Astrocyte (in vitro differentiated cells and primary cell): ENCODE measurements around the gene PPP1R13B. TPM values are rescaled to one million over a fixed set of nuclear protein-coding genes. Genes with fewer than 3 reads are reported as not detected.
A peak's percentile ranks its signal among the peaks of the same experiment; 100 is the strongest.

Experiments
- DNase-seq: peaks from one replicate; pipeline ENCODE4 v3.0.0-alpha.2; 2010; ENCODE audit warnings: low read depth
- FAIRE-seq: peaks from 2 replicates; lab custom pipeline; 2011; peaks lifted over from hg19 to GRCh38; lab: Jason Lieb, UNC
- H2AFZ ChIP-seq: 2 replicates; pipeline ENCODE4 v1.6.0; 2012; ENCODE audit warnings: low read depth, low read length, inconsistent platforms
- H3K27ac ChIP-seq: 2 replicates; pipeline ENCODE4 v1.5.1; 2011; ENCODE audit warnings: low read depth, low read length, inconsistent platforms
- H3K27me3 ChIP-seq: 2 replicates; pipeline ENCODE4 v1.6.0; 2011; ENCODE audit warnings: low read length, inconsistent platforms; ENCODE audit not compliant: insufficient read depth
- H3K36me3 ChIP-seq: 2 replicates; pipeline ENCODE4 v1.5.1; 2011; ENCODE audit warnings: low read length, inconsistent platforms; ENCODE audit not compliant: insufficient read depth
- H3K4me1 ChIP-seq: 2 replicates; pipeline ENCODE4 v1.5.1; 2011; ENCODE audit warnings: low read length, inconsistent platforms; ENCODE audit not compliant: insufficient read depth
- H3K4me2 ChIP-seq: 2 replicates; pipeline ENCODE4 v1.6.0; 2012; ENCODE audit warnings: low read length, inconsistent platforms
- H3K4me3 ChIP-seq: 2 replicates; pipeline ENCODE4 v1.5.1; 2011; ENCODE audit warnings: low read depth, mild to moderate bottlenecking, low read length, inconsistent platforms; ENCODE audit not compliant: insufficient read depth
- H3K79me2 ChIP-seq: 2 replicates; pipeline ENCODE4 v1.6.0; 2012; ENCODE audit warnings: mild to moderate bottlenecking, low read length, inconsistent platforms; ENCODE audit not compliant: insufficient read depth
- H3K9ac ChIP-seq: 2 replicates; pipeline ENCODE4 v1.6.0; 2012; ENCODE audit warnings: mild to moderate bottlenecking, low read length, inconsistent platforms
- H3K9me3 ChIP-seq: 2 replicates; pipeline ENCODE4 v1.5.1; 2012; ENCODE audit warnings: low read depth, mild to moderate bottlenecking, low read length, inconsistent platforms; ENCODE audit not compliant: insufficient read depth
- H4K20me1 ChIP-seq: 2 replicates; pipeline ENCODE4 v1.6.0; 2012; ENCODE audit warnings: low read length, inconsistent platforms; ENCODE audit not compliant: insufficient read depth
- H3K27ac Mint-ChIP-seq: one replicate; pipeline ENCODE4 v1.8.0; 2021; ENCODE audit warnings: mild to moderate bottlenecking, mixed read lengths; ENCODE audit not compliant: unreplicated experiment
- H3K27me3 Mint-ChIP-seq: one replicate; pipeline ENCODE4 v1.8.0; 2021; ENCODE audit warnings: low read depth, mixed read lengths; ENCODE audit not compliant: unreplicated experiment
- H3K36me3 Mint-ChIP-seq: one replicate; pipeline ENCODE4 v1.8.0; 2021; ENCODE audit warnings: low read depth, mixed read lengths; ENCODE audit not compliant: unreplicated experiment
- H3K4me1 Mint-ChIP-seq: one replicate; pipeline ENCODE4 v1.8.0; 2021; ENCODE audit warnings: low read depth, mixed read lengths; ENCODE audit not compliant: unreplicated experiment
- H3K4me3 Mint-ChIP-seq: one replicate; pipeline ENCODE4 v1.8.0; 2021; ENCODE audit warnings: mild to moderate bottlenecking, moderate library complexity, mixed read lengths; ENCODE audit not compliant: unreplicated experiment
- H3K9me3 Mint-ChIP-seq: one replicate; pipeline ENCODE4 v1.8.0; 2021; ENCODE audit warnings: mild to moderate bottlenecking, mixed read lengths; ENCODE audit not compliant: unreplicated experiment
- CTCF ChIP-seq: IDR thresholded peaks from 2 replicates; pipeline ENCODE4 v1.5.1; 2011; ENCODE audit warnings: low read depth, mild to moderate bottlenecking, inconsistent platforms, low read length, moderate library complexity; ENCODE audit not compliant: insufficient read depth
- EZH2 ChIP-seq: IDR thresholded peaks from 2 replicates; pipeline ENCODE4 v1.6.1; 2012; ENCODE audit warnings: mild to moderate bottlenecking, low read length, inconsistent platforms; ENCODE audit not compliant: insufficient read depth
- total RNA-seq: library from RNA; stranded (reverse); gene quantifications from 2 replicates; pipeline ENCODE4 v1.2.1, GENCODE V29; 2021

The PPP1R13B gene
- total RNA-seq, 1 donor from 2014 or later = 7.0 TPM

- H3K27ac Mint-ChIP-seq = no peak overlapping the region
- H3K36me3 Mint-ChIP-seq = no peaks in the 10 kb centered on the region
Measured at GRCh38 chr14:103861413-103862392, 14.3 kb upstream of the PPP1R13B start.

DNA sequence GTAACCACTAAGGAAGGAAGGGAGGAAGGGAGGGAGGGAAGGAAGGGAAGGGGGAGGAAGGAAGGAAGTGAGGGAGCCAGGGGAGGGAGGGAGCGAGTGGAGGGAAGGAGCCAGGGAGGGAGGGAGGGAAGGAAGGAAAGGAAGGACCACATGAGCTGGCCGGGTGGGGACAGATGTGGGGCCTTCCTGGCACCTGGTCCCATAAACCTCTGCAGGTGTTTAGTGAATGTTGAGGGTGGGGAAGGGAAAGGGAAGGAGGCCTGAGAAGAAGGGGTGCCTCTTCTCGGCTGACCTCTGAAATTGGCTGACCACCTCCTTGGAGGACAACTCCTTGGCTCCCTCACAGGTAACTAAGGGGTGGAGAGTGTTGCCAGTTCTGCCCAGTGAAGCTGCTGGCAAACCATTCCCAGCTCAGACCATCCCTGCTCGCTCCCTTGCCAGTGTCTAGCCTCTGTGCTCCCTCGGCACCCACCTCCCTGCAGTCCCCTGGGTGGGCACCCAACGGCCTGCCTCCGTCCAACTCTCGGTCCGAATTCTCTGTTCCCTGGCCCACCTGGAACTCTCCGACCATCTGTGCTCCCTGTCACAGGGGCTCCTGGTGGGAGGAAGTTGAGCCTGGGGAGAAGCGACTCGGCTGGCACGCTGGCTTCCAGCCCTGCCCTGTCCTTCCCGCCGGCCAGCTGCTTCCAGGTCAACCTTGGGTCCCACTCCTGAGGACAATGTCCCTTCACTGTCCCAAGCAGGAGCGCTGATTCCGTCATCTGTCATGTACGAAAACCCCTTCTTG, 12.2 kb upstream of the PPP1R13B start:
- TF ChIP-seq EZH2 = no peak
- no peak overlapping the region for H3K4me3 Mint-ChIP-seq
- Histone ChIP-seq H3K27me3 (peaks cover 4% of the 10 kb centered on the region), H3K9ac (no peak overlapping the region), H3K27ac (no peak overlapping the region), H3K4me1 (no peaks in the 10 kb centered on the region), H3K9me3 (no peaks in the 10 kb centered on the region), H2AFZ (no peak overlapping the region), H3K4me3 (no peak overlapping the region), H4K20me1 (no peaks in the 10 kb centered on the region), H3K4me2 (no peak overlapping the region), H3K36me3 (no peaks in the 10 kb centered on the region), H3K79me2 (no peaks in the 10 kb centered on the region)
- peak overlapping the region; percentile 34 for H3K27ac Mint-ChIP-seq
- H3K27me3 Mint-ChIP-seq = peaks cover 14% of the 10 kb centered on the region
- no peaks in the 10 kb centered on the region for H3K36me3 Mint-ChIP-seq
- FAIRE-seq (no peak), DNase-seq (no peak)
- H3K4me1 Mint-ChIP-seq = peaks cover 4% of the 10 kb centered on the region
- H3K9me3 Mint-ChIP-seq = no peaks in the 10 kb centered on the region

More at GRCh38 chr14:103861413-103862392, 14.3 kb upstream of the PPP1R13B start:
- Histone ChIP-seq H3K4me3 (no peak overlapping the region), H4K20me1 (no peaks in the 10 kb centered on the region), H3K4me2 (no peak overlapping the region), H2AFZ (no peak overlapping the region), H3K9ac (no peak overlapping the region), H3K79me2 (no peaks in the 10 kb centered on the region), H3K9me3 (no peaks in the 10 kb centered on the region), H3K27ac (no peak overlapping the region), H3K4me1 (no peaks in the 10 kb centered on the region), H3K27me3 (peaks cover 4% of the 10 kb centered on the region), H3K36me3 (no peaks in the 10 kb centered on the region)
- Mint-ChIP-seq H3K9me3 (peaks cover 2% of the 10 kb centered on the region), H3K4me1 (no peaks in the 10 kb centered on the region), H3K4me3 (no peak overlapping the region), H3K27me3 (peaks cover 12% of the 10 kb centered on the region)
- no peak for FAIRE-seq
- no peak for DNase-seq
- no peak for TF ChIP-seq EZH2
- no peak for TF ChIP-seq CTCF

DNA sequence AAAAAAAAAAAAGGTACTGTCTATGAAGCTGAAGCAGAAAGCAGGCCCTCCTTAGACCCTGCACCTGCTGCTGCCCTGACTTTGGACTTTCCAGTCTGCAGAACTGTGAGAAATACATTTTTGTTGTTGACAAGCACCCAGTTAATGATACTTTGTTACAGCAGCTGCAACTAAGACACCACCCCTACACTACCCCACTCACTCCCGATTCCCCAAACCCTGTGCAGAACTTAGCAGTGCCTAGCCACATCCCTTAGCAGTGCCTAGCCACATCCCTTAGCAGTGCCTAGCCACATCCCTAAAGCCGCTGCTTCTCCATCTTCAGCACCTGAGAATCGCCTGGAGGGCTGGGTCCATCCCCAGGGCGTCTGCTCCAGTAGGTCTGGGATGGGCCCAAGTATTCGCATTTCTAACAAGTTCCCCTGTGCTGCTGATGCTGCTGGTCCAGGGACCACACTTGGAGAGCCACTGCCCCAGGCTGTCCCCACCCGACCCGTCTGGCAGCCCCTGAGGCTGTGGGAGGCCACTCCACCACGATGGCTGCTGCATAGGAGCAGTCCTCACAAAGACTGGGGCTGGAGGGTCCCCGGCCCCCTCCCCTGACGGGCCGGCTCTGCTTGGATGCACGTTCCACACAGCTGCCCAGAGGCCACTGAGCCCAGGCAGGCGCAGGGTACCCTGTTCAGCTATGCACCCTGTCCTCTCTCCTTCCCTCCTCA, 10.8 kb upstream of the PPP1R13B start:
- Mint-ChIP-seq H3K9me3 (no peaks in the 10 kb centered on the region), H3K36me3 (no peaks in the 10 kb centered on the region), H3K4me1 (peaks cover 4% of the 10 kb centered on the region), H3K27ac (no peak overlapping the region), H3K4me3 (no peak overlapping the region), H3K27me3 (peaks cover 14% of the 10 kb centered on the region)
- peaks cover 4% of the 10 kb centered on the region for H3K27me3 ChIP-seq
- DNase-seq (no peak), FAIRE-seq (no peak)
- H3K4me2 ChIP-seq = no peak overlapping the region
- H3K36me3 ChIP-seq = no peaks in the 10 kb centered on the region
- H3K4me3 ChIP-seq = no peak overlapping the region
- H2AFZ ChIP-seq = no peak overlapping the region
- TF ChIP-seq CTCF (no peak), EZH2 (no peak)
- no peaks in the 10 kb centered on the region for H3K9me3 ChIP-seq
- H3K9ac ChIP-seq = no peak overlapping the region
- H4K20me1 ChIP-seq = no peaks in the 10 kb centered on the region
- H3K4me1 ChIP-seq = no peaks in the 10 kb centered on the region
- H3K79me2 ChIP-seq = no peaks in the 10 kb centered on the region
- no peak overlapping the region for H3K27ac ChIP-seq
